Karpas-422 (cell line): ENCODE results near the gene PKIB. TPM values are rescaled to one million over a fixed set of nuclear protein-coding genes. Genes with fewer than 3 reads are reported as not detected.

Source experiments
- DNase-seq: peaks from one replicate; pipeline ENCODE4 v3.0.0-alpha.2; 2015
- H2AFZ ChIP-seq: fragments of 200-600 bp; sonication (generic); 2 replicates; pipeline ENCODE4 v1.6.1; 2014; ENCODE audit warnings: antibody characterized with exemption, low read length, mixed read lengths
- H3K27ac ChIP-seq: fragments of 200-600 bp; sonication (generic); 2 replicates; pipeline ENCODE4 v1.5.1; 2014; ENCODE audit warnings: mild to moderate bottlenecking, low read length, moderate library complexity
- H3K27me3 ChIP-seq: fragments of 200-600 bp; sonication (generic); 2 replicates; pipeline ENCODE4 v1.6.1; 2014; ENCODE audit warnings: low read length, mixed read lengths
- H3K36me3 ChIP-seq: fragments of 200-600 bp; sonication (generic); 2 replicates; pipeline ENCODE4 v1.6.1; 2014; ENCODE audit warnings: low read length, mixed read lengths; ENCODE audit not compliant: insufficient read depth
- H3K4me1 ChIP-seq: fragments of 200-600 bp; sonication (generic); 2 replicates; pipeline ENCODE4 v1.6.1; 2014; ENCODE audit warnings: mild to moderate bottlenecking, low read length, mixed read lengths
- H3K4me2 ChIP-seq: fragments of 200-600 bp; sonication (generic); 2 replicates; pipeline ENCODE4 v1.6.1; 2014; ENCODE audit warnings: low read length, low read depth, mild to moderate bottlenecking; ENCODE audit not compliant: poor library complexity, severe bottlenecking
- H3K4me3 ChIP-seq: fragments of 200-600 bp; sonication (generic); 2 replicates; pipeline ENCODE4 v1.5.1; 2014; ENCODE audit warnings: mild to moderate bottlenecking, antibody characterized with exemption, low read length, mixed read lengths
- H3K79me2 ChIP-seq: fragments of 200-600 bp; sonication (generic); 2 replicates; pipeline ENCODE4 v1.6.1; 2014; ENCODE audit warnings: mild to moderate bottlenecking, low read length, mixed read lengths
- H3K9ac ChIP-seq: fragments of 200-600 bp; sonication (generic); 2 replicates; pipeline ENCODE4 v1.6.0; 2014; ENCODE audit warnings: low read length
- H3K9me2 ChIP-seq: fragments of 200-600 bp; sonication (generic), shearing (Covaris generic); replicated peaks from 2 replicates; pipeline ENCODE4 v1.6.0; 2014; ENCODE audit warnings: mild to moderate bottlenecking, low read length, moderate library complexity; ENCODE audit not compliant: insufficient read depth
- H3K9me3 ChIP-seq: fragments of 300-700, 200-600 bp; sonication (generic); 2 replicates; pipeline ENCODE4 v1.6.1; 2014; ENCODE audit warnings: low read length, mixed read lengths
- H4K20me1 ChIP-seq: fragments of 200-600 bp; sonication (generic); 2 replicates; pipeline ENCODE4 v1.6.1; 2014; ENCODE audit warnings: mild to moderate bottlenecking, antibody characterized with exemption, low read length, low read depth; ENCODE audit not compliant: insufficient read depth
- total RNA-seq: library from RNA; depleted of rRNA; stranded (reverse); fragments of >200 nt; shearing (Covaris generic); gene quantifications from 2 replicates; pipeline ENCODE4 v1.2.3, GENCODE V29; 2014; ENCODE audit warnings: low replicate concordance

Gene PKIB
- total RNA-seq, 1 experiment from 2014 or later: 1.7 TPM

- Histone ChIP-seq H3K9me3 (no peaks in the 10 kb centered on the region), H3K79me2 (no peaks in the 10 kb centered on the region), H4K20me1 (no peaks in the 10 kb centered on the region), H3K27me3 (no peaks in the 10 kb centered on the region), H3K36me3 (no peaks in the 10 kb centered on the region), H2AFZ (no peak overlapping the region), H3K9me2 (no peaks in the 10 kb centered on the region), H3K4me3 (no peak overlapping the region), H3K27ac (no peak overlapping the region), H3K4me1 (no peaks in the 10 kb centered on the region), H3K4me2 (no peak overlapping the region), H3K9ac (no peak overlapping the region)
- no peak for DNase-seq
Measured at GRCh38 chr6:122657601-122658000, 47.4 kb downstream of the PKIB start.

DNA sequence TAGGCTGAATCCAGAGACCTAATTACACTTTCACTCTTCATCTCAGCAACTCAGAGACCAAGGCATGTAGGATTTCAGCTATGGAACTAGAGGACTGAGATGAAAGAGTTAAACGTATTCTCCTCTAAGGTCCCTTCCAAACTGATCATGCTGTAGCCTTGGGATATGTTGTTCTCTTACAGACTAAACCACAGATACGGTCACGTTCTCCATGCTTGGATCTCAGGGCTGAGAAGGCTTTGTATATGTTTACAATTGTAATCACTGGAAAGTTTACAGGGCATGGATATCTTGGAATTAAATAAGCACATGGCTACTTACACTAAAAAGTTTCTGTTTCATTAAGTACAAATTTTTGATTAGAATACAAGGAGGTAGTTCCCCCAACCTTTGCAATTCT is 50.1 kb downstream of the PKIB start:
- DNase-seq: no peak
- Histone ChIP-seq H3K4me3 (no peak overlapping the region), H3K27me3 (no peaks in the 10 kb centered on the region), H3K9ac (no peak overlapping the region), H3K9me3 (no peaks in the 10 kb centered on the region), H3K27ac (no peak overlapping the region), H3K4me2 (no peak overlapping the region), H2AFZ (no peak overlapping the region), H3K4me1 (no peaks in the 10 kb centered on the region), H3K9me2 (no peaks in the 10 kb centered on the region), H3K36me3 (no peaks in the 10 kb centered on the region), H4K20me1 (no peaks in the 10 kb centered on the region), H3K79me2 (no peaks in the 10 kb centered on the region)

- no peaks in the 10 kb centered on the region for H3K9me2 ChIP-seq
- H3K27ac ChIP-seq: no peak overlapping the region
- H2AFZ ChIP-seq: no peak overlapping the region
- H3K9ac ChIP-seq: no peak overlapping the region
- no peak overlapping the region for H3K4me3 ChIP-seq
- no peaks in the 10 kb centered on the region for H4K20me1 ChIP-seq
- H3K4me2 ChIP-seq: no peak overlapping the region
- H3K27me3 ChIP-seq: no peaks in the 10 kb centered on the region
- H3K79me2 ChIP-seq: no peaks in the 10 kb centered on the region
- no peaks in the 10 kb centered on the region for H3K9me3 ChIP-seq
- H3K4me1 ChIP-seq: no peaks in the 10 kb centered on the region
- no peak for DNase-seq
- H3K36me3 ChIP-seq: no peaks in the 10 kb centered on the region
Measured at GRCh38 chr6:122663981-122664380, 53.8 kb downstream of the PKIB start.

DNA sequence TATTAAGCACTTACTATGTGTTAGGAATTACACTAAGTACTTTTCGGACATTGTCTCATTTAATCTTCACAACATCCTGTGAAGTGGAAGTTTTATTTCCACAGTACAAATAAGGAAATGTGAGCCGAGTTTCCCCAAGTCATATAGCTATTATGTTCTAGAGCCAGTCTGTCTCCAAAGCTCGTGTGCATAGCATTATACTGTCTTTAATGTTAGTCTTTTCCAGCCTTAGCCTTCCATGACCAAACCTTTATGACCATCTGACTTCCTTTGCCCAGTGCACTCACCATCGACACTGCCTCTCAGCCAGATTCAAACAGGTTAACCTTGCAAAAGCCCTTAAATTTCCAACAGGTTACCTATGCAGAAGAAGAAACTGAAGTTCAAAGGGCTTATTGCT is 55.7 kb downstream of the PKIB start:
- H3K9me2 ChIP-seq: no peaks in the 10 kb centered on the region
- no peaks in the 10 kb centered on the region for H3K79me2 ChIP-seq
- no peaks in the 10 kb centered on the region for H4K20me1 ChIP-seq
- H3K9ac ChIP-seq: no peak overlapping the region
- H3K4me1 ChIP-seq: no peaks in the 10 kb centered on the region
- no peak overlapping the region for H2AFZ ChIP-seq
- no peak overlapping the region for H3K4me3 ChIP-seq
- H3K27ac ChIP-seq: no peak overlapping the region
- H3K9me3 ChIP-seq: no peaks in the 10 kb centered on the region
- H3K36me3 ChIP-seq: no peaks in the 10 kb centered on the region
- H3K27me3 ChIP-seq: no peaks in the 10 kb centered on the region
- DNase-seq: no peak
- no peak overlapping the region for H3K4me2 ChIP-seq

DNA sequence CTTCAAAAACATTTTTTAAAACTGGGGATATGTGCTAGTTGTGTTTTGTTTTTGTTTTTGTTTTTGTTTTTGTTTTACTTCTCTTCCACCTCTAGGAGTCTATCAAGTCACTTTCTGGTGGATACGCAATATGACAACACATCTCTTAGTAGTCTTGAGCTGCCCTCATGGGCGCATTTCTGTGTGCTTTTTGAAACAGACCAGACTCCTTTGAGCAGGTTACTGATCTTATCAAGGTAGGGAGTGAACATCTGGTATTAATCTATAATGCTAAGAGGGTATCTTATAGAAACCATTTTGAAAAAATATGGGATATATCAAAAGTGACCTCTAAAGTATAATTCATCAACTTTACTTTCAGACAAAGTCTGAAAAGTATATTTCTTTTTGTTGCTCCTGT is 56.2 kb downstream of the PKIB start:
- H4K20me1 ChIP-seq: no peaks in the 10 kb centered on the region
- no peak overlapping the region for H2AFZ ChIP-seq
- H3K36me3 ChIP-seq: no peaks in the 10 kb centered on the region
- no peaks in the 10 kb centered on the region for H3K4me1 ChIP-seq
- no peaks in the 10 kb centered on the region for H3K27me3 ChIP-seq
- no peak for DNase-seq
- H3K27ac ChIP-seq: no peak overlapping the region
- H3K9me2 ChIP-seq: no peaks in the 10 kb centered on the region
- H3K4me3 ChIP-seq: no peak overlapping the region
- no peak overlapping the region for H3K4me2 ChIP-seq
- no peaks in the 10 kb centered on the region for H3K9me3 ChIP-seq
- no peak overlapping the region for H3K9ac ChIP-seq
- H3K79me2 ChIP-seq: no peaks in the 10 kb centered on the region

GRCh38 chr6:122669418-122669817 is 59.2 kb downstream of the PKIB start:
- H2AFZ ChIP-seq: no peak overlapping the region
- no peaks in the 10 kb centered on the region for H3K9me2 ChIP-seq
- no peak overlapping the region for H3K4me3 ChIP-seq
- H3K9ac ChIP-seq: no peak overlapping the region
- H4K20me1 ChIP-seq: no peaks in the 10 kb centered on the region
- H3K27me3 ChIP-seq: no peaks in the 10 kb centered on the region
- no peak overlapping the region for H3K4me2 ChIP-seq
- H3K27ac ChIP-seq: no peak overlapping the region
- no peaks in the 10 kb centered on the region for H3K36me3 ChIP-seq
- no peaks in the 10 kb centered on the region for H3K4me1 ChIP-seq
- H3K79me2 ChIP-seq: no peaks in the 10 kb centered on the region
- no peak for DNase-seq
- H3K9me3 ChIP-seq: no peaks in the 10 kb centered on the region

GRCh38 chr6:122669868-122670267 is 59.7 kb downstream of the PKIB start:
- no peaks in the 10 kb centered on the region for H3K79me2 ChIP-seq
- DNase-seq: no peak
- no peak overlapping the region for H3K4me3 ChIP-seq
- no peaks in the 10 kb centered on the region for H4K20me1 ChIP-seq
- no peaks in the 10 kb centered on the region for H3K27me3 ChIP-seq
- H3K9me2 ChIP-seq: no peaks in the 10 kb centered on the region
- no peaks in the 10 kb centered on the region for H3K4me1 ChIP-seq
- H3K27ac ChIP-seq: no peak overlapping the region
- no peaks in the 10 kb centered on the region for H3K36me3 ChIP-seq
- no peak overlapping the region for H3K9ac ChIP-seq
- H3K9me3 ChIP-seq: no peaks in the 10 kb centered on the region
- no peak overlapping the region for H3K4me2 ChIP-seq
- no peak overlapping the region for H2AFZ ChIP-seq

DNA sequence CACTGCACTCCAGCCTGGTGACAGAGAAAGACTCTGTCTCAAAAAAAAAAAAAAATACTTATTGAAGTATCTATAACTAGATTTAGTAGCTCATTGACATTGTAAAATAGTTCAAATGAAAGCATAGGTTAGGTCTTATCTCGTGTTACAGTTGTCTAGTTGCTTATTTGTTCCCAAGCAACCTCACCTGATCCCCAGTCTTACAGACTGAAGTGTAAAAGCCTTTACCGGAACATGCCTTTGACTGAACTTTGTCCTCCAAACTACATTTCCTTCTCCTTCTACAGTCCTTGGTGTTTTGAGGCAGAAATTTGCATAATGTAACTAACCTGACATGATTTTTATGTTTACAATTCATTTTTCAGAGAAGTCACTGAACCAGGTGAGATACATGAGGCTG is 61.0 kb downstream of the PKIB start:
- Histone ChIP-seq H3K4me3 (no peak overlapping the region), H4K20me1 (no peaks in the 10 kb centered on the region), H3K36me3 (no peaks in the 10 kb centered on the region), H3K9ac (no peak overlapping the region), H3K9me2 (no peaks in the 10 kb centered on the region), H3K4me1 (no peaks in the 10 kb centered on the region), H3K27ac (no peak overlapping the region), H3K79me2 (no peaks in the 10 kb centered on the region), H3K4me2 (no peak overlapping the region), H3K9me3 (no peaks in the 10 kb centered on the region), H3K27me3 (no peaks in the 10 kb centered on the region), H2AFZ (no peak overlapping the region)
- no peak for DNase-seq

DNA sequence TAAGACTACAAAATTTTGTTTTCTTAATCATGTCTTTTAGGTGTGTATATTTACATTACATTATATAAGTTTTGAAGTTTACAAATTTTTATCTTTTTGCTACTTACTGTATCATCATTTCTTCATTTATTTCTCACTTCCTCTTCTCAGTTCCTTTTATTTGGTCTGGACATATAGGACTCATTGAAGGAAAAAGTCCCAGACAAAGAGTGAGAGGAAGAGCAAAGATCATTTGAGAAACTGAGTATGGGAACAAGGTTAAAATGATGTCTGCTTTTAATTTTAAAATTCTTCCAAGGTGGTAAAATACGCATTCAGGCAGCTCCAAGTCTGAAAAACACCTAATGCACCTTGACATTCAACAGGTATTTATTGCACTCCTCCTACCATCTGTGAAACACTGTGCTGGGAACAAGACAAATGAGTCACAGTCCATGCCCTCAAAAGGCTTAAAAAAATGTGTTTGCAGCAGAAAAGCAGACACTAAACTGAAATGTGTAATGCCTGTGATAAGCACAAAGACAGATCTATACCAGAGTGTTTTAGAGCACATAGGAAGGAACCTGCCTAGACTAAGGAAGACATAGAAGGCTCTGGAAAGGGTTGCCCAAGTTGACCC is 63.2 kb downstream of the PKIB start:
- Histone ChIP-seq H3K9me2 (no peaks in the 10 kb centered on the region), H3K79me2 (no peaks in the 10 kb centered on the region), H3K4me3 (no peak overlapping the region), H3K9me3 (no peaks in the 10 kb centered on the region), H2AFZ (no peak overlapping the region), H3K9ac (no peak overlapping the region), H3K27ac (no peak overlapping the region), H3K27me3 (no peaks in the 10 kb centered on the region), H4K20me1 (no peaks in the 10 kb centered on the region), H3K4me1 (no peaks in the 10 kb centered on the region), H3K4me2 (no peak overlapping the region), H3K36me3 (no peaks in the 10 kb centered on the region)
- no peak for DNase-seq
